Fibroblast of skin of scalp (primary cell): ENCODE measurements around the gene SLC9A8.
A peak's percentile ranks its signal among the peaks of the same experiment; 100 is the strongest.
"Not testable (repeated sequence)": the region's sequence is repeated elsewhere in the genome, so short reads cannot be mapped to it uniquely, and the experiment has no call there.

Source experiments
- DNase-seq: peaks from one replicate; pipeline ENCODE4 v3.0.0-alpha.2; 2013

SLC9A8 gene

DNA sequence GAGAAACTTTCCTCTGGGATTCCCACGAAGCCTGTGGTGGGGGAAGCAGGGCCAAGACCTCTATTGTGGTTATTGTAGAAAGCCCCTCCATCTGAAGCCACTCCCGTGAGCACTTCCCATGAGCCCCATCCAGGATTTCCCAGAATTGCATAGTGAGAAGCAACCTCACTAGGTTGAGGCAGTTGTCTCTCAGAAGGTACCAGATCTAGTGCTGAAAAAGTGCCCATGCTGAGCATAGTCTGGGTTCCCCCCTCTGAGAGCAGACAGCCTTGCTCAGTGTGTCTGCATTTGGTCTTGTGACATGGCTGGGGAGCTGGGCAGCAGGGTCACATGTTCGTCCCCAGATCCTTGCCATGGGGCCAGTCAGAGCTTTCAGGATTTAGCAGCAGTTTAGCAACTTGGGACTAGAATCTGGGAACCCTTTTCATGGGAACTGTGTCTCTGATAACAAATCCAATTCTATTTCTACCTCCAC is 38.6 kb downstream of the SLC9A8 start:
- DNase-seq, result no peak

DNA sequence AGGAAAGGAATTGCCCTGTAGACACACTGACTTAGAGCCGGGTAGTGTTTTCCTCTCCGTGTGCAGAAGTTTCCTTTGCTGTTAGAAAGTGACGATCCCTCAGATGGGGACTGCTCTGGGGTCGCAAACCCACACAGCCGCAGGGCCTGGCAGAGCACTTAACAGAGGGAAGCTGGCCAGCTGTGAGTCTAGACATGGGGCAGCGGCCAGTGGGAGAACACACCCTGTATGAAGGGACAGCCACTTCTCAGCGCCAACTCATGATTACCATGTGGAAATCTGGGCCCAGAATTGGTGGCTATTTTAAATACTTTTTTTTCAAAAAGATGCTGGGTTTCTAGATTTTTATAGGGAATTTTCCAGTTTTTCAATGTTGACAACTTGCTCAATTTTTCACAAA is 39.4 kb downstream of the SLC9A8 start:
- no peak for DNase-seq

DNA sequence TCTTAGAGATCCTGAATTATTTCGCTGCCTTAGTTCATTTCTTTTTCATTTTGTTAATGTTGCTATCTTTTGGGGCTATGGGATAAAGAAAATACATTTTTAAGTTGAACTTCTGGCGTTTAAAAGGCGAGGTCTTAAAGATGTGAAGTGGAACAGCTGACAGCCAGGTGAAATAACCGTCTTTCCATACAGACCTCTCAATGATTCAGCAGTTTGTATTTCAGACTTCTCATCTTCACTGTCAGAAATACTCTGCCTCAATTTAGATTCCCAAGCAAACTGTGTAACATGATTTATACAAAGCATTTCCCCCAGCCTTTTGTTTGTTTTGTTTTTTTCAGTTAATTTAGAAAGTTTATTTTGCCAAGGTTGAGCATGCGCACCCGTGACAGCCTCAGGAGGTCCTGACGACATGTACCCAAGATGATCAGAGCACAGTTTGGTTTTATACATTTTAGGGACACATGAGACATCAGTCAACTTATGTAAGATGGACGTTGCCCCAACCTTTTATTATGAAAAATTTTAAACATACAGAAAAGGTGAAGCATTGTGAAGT is 40.0 kb downstream of the SLC9A8 start:
- DNase-seq, result no peak

DNA sequence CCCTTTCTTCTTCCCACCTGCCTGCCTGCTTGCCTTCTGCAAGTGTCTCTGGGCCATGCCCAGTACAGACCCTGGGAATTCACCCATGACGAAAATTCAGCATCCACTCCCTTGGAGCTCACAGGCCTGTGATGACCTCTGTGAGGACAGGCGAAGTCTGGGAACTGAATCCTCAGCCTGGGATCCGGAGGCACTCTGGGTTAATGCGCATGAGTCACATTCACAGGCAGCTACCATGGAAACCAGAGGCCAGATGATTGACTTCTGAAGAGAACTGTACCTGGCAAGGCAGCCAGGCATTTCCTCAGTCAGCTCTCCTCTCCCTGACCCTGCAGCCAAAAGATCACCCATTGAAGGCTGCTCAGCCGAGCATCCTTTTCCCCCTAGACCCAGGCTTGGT is 41.0 kb downstream of the SLC9A8 start:
- DNase-seq, result peak; percentile 37

DNA sequence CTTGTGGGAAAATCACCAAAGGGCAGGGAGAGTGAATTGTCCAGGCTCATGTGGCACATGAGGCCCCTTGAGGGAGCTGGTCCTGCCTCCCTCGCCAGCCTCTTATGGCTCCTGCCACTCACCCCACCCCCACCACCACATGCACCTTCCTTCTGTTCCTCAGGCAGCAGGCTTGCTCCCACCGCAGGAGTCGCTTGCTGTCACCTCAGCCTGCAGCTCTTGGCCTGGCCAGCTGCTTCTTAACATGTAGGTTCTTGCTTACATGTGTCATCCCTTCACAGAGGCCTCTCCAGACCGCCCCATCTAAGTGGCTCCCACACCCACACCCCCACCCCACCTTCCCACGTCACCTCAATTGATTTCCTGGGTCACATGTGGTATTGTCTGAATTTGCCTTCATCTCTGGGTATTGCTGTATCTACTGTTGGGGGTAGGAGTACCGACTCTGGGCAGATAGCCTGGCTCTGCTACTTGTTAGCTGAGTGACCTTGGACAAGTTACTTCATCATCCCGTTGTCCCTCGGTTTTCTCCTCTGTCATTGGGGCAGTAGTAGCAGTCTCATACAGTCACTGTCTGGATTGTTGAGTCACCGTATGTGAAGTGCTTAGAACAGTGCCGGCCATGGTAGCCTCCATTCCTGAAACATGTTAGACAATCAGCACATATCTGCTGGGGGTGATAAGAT is 41.7 kb downstream of the SLC9A8 start:
- DNase-seq, result no peak

DNA sequence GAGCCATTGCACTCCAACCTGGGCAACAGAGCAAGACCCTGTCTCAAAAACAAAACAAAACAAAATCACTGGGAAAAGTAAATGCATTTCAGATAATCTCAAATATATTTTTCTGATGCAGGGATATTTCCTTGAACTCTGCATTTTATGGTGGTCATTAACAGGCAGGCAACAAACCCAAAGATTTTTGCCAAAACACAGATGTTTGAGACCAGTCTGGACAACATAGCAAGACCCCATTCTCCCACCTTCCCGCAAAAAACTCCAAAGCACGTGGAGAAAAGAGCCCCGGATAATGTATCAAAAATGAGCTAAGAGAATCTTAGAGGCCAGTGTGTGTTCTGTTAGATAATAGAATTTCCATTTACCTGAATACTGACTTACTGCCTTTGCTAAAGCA is 44.3 kb downstream of the SLC9A8 start:
- no peak for DNase-seq

DNA sequence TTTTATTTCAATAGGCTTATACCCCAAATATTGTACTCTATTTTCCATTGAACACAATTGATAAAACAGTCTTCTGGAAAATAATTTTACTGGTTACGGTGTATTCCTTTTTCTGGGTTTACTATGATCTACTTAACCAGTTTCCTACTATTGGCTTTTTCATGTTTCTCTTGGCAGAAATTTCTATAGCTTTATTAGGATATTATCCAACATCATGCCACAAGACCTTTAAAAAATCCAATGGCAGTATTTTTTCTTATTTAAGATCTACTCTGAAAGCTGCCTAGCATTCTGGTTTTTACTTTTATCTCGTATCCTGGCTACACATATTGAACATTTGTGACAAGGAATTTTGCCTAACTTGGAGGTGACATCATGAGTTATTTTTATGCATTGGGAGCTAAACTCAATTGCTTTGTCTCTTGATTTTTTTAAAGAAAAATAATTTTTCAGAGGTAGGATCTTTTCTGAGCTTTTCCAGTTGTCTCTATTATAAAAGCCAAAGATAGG is 45.5 kb downstream of the SLC9A8 start:
- no peak for DNase-seq

DNA sequence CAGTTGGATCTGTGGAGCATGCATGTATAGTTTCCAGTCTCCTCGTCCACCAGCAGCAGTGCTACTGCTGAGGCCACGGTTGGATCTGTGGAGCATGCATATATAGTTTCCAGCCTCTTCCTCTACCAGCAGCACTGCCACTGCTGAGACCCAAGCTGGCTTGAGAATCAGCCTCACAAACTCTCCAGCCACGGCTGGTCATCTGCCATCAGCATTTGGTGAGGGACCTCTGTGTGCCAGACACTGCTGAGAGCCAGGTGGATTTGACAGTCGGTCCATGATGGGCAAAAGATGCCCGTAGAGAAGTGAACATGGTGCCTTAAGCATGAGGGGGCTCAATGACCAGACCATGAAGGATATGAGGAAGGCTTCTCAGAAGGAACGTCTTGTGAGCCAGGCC is 46.4 kb downstream of the SLC9A8 start:
- no peak for DNase-seq

DNA sequence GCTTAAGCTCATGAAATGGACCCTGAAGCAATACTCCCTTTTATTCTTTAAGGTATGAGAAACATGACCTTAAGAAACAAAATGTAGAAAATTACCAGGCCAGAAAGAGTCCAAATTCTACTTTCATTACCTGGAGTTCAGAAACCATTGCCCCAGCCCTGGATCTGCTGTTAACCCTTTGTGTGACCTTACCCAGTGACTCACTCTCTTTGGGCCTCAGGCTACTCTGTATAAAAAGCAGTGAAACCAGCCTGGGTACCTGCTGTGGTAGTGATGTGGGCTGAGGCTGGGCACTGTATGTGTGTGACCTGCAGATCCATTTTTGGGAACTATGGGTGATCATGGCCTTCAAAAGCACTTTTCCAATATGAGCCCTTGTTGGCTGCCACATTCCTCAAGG is 47.2 kb downstream of the SLC9A8 start:
- no peak for DNase-seq

DNA sequence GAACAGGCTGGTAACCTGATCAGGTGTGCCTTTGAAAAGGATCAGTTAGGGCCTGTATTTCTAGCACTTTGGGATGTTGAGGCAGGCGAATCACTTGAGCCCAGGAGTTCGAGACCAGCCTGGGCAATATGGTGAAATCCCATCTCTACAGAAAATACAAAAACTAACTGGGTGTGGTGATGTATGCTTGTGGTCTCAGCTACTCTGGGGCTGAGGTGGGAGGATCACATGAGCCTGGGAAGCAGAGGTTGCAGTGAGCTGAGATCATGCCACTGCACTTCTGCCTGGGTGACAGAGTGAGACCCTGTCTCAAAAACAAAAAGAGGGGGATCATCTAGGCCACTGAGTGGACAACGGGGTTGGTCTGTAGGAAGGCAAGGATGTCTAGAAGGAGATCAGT is 48.6 kb downstream of the SLC9A8 start:
- not testable (repeated sequence) for DNase-seq

DNA sequence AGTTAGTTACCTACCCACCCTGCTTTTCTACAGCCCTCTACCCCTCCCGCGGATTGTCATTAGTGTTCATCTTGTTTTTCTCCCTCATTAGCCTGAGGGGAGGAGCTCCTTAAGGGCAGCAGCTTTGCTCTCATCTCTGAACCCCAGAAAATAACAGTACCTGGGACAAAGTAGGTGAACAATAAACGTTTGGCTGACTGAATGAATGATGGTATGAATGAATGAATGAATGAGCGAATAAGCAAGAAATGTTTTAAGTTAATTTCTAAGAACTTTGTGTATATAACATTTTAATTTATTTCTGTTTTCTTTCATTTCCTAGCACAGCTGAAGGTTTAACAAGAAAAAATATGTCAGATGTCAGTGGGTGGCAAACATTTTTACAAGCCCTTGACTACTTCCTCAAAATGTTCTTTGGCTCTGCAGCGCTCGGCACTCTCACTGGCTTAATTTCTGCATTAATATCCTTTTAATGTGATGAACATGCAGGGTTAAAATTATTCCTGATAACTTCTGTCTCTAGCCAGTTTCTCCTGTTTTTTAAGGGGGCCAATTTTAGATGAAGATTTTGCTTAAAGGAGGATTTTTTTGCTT is 50.1 kb downstream of the SLC9A8 start:
- no peak for DNase-seq

DNA sequence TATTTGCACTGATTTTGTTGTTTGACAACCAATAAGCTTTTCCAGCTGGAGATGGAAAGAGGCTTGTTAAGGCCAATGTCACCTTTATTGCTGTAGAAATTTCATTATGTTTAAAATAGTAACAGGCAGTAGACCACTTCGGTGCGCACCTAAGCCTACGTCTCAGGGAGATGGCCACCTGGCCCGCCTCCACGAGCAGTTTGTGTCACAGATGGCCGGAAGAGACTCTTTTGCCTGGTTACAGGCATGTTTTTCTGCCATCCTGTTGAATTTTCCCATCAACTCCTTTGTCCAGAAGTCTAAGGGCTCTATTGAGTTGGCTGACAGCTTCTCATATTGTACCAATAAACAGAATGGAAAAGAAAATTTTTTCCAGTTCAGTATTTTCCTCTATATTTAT is 51.0 kb downstream of the SLC9A8 start:
- DNase-seq, result no peak

DNA sequence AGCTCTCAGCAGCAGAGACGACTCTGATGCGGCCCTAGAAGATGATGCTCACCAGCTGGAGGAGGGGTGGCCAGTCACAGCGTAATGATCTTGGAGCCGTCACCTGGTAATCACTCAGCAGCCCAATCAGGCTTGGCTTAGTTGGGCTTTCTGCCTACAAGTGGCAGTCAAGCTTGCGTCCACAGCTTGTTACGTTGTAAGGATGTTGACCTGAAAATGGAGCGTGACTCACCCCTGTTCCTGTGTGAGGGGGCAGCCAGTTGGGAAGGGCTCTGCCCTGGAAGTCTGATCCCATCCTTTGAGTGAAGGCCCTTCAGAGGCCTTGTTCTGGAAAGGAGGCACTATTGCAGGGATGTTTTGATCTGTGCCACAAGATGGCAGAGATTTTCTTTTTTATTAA is 52.9 kb downstream of the SLC9A8 start:
- peak; percentile 25 for DNase-seq

DNA sequence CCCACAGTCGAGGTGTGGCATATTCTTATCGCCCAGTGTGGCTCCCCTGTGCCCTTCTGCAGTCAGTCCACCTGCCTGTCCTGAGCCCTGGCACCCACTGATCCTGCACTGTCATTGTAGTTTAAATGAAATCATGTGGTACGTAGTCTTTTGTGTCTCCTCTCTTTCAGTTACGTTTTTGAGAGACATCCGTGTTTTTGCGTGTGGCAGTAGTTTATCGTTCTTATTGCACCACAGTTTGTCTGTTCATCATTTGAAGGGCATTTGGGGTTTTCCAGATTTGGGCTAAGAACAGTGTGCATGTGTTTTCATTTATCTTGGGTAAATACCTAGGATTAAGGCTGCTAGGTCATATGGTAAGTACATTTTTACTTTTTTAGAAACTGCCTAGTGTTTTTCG is 53.4 kb downstream of the SLC9A8 start:
- peak; percentile 89 for DNase-seq

DNA sequence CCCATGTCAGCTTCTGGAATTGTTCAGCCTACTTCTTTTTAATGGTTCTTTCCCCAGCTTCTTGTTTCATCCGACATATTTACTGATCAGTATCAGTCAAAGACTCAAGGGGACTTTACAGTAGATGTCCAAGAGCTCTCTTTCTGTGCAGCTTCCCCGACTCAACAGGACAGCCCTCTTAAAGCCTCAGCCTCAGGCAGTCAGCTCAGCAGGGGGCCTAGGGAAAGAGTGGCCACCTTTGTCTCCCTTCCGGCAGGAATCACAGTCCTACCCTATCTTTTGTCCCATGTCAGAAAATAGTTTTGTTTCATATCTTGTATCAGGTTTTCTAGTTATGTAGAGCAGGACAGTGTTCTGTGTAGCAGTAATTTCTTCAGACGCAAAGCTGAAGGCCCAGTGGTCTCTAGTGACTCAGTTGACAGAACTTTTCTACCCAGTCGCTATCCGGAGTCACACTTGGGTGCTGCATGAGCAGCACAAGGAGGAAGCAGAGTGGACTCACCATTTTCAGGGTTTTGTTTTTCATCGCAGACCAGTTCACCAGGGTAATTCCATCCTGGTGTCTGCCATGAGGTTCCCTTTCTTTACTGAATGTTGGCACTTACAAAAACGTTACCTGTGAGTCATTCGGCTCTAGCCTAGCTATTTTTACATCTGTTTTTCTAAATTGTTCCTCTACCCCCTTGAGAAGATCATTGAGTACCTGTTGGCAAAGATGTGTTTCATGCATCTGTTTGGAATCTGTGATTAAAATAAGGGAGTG is 55.0 kb downstream of the SLC9A8 start:
- no peak for DNase-seq

DNA sequence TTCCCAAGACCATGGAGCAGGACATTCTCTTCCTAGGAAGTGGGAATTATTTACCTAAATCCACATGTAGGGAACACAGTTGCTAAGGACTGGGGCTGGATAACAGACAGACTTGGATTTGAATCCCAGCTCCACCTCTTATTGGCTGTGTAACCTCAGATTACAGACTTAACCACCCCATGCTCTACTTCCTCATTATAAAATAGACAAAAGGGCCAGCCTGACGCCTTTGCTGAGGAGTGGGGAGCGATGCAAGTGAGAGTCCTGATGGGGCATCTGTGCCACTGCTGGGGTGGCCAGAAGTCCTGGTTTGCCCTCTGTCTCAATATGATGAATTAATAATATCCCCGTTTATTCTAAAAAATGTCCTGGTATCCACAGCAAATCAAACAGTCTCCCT is 55.9 kb downstream of the SLC9A8 start:
- no peak for DNase-seq

DNA sequence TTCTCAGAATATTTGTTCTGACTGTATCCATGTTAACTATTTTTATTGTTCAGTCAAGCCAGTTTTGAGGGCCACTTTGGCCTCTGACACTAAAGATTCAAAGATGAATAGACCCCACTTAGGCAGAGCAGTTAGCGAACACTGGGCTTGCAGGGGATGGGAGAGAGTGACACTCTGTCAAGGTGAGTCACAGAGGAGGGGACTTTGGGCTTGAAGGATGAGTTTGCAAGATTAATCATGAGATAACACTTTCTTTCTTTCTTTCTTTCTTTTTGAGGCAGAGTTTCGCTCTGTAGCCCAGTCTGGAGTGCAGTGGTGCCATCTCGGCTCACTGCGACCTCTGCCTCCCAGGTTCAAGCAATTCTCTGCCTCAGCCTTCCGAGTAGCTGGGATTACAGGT is 56.3 kb downstream of the SLC9A8 start:
- DNase-seq, result no peak

DNA sequence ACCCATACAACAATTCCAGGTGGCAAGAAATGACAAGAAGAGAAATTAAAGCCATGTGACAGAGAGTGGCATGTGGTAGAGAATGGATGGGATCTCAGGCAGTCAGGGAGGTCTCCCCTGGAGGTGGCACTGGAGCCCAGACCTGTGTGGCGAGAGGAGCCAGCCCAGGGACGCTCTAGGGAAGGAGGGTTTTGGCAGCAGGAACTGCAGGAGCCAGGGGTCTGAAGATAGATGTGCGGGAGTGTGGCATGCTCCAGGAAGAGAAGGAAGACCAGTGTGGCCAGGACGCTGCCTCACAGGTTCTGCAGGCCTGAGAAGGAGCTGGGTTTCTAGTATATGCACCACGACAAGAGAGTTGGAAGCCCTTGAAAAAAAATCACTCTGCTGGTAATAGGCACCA is 57.6 kb downstream of the SLC9A8 start:
- no peak for DNase-seq

DNA sequence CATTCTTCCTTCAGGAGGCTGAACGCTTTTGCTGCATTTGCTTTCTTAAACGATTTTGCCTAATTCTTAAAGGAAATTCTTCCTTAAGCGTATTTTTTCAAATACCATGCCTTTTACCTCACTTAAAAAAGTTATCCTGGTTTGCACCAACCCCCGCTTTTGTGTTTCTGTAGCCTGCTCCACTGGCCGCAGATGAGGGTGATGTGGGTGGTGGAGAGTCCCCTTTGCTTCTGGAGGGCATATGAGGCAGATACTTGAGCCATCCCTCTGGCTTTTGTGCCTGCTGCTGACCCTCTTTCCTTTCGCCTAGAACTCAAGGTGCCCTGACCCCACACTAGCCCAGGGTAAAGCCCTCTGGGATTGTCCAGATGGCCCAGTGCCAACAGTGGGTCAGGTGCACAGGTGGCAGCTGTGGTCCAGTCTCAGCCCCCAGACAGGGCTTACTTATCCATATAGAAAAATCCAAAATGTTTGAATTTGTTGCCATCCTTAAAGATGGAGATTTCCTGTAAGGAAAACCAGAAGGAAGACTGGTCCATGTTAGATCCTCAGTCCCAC is 58.8 kb downstream of the SLC9A8 start:
- no peak for DNase-seq

DNA sequence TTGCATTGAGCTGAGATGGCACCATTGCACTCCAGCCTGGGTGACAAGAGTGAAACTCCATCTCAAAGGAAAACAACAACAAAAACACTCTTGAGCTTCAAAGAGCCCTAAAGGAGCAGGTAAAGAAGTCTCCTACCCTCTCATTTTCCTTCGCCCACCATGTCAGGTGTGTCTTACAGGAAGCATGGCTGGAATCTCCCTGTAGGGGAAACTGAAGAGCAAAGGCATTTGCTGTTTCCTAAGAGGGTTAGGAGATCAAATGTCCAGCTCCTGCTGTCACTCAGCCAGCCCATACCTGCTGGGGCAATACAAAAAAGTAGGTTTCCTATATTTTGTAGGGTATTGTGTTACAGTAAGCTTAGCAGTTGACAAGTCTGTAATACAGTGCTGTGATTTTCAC is 59.4 kb downstream of the SLC9A8 start:
- DNase-seq, result no peak

DNA sequence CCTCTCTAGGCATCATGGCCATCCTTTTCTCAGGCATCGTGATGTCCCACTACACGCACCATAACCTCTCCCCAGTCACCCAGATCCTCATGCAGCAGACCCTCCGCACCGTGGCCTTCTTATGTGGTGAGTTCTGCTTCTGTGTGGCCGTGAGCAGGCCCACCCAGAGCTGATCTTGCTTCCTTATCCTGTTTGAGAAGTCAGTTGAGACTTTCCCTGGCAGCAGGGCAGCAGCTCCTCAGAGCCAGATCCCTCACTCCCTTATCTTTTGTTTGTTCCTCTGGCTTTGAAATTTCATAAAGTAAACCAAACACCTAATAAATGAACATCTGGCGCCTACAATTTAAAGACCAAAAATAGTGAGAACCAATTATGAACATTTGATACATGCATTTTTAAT is 62.1 kb downstream of the SLC9A8 start:
- no peak for DNase-seq

DNA sequence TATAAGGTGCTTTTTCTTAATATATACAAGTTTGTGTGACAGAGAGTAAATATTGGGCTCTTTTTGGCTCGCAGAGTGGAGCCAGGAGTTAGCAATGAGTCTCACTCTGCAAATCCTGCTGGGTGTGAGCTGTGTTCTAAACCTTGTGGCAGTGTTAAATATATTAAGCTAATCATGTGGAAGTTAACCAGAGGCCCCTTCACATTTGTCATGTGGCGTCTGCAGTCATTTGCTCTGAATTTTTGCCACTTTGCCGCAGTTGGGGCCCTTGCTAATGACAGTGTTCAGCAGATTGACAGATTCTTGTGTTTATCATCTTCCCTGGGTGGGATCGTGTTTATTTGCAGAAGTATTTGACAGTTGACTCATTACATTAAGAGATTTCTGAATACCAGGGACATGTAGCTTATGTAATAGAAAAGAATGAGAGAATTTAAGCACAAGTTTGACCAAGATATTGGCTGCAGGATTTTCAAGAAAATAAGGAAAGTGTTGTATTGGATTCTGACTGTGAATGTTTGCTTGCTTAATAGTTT is 64.8 kb downstream of the SLC9A8 start:
- DNase-seq, result peak; percentile 26

DNA sequence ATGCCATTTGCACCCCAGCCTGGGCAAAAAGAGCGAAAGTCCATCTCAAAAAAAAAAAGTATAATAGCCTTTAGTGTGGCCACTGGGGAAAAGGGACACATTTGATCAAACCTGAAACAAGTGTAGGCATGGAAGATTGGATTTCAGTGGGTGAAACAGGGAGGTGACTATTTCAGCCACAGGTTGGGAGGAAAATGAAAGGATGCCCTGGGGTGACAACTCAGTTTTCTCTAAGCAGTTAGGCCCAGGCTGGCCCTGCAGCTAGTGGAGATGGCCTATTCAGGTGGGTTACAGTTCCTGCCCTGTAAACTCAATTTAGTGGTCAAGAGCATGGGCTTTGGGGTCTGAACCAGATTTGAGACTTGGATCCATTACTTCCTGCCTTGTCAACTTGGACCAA is 66.3 kb downstream of the SLC9A8 start:
- DNase-seq, result no peak
